Mucosa of gallbladder (tissue), 1 donor: ENCODE data around the gene TRRAP. TPM values are rescaled to one million over a fixed set of nuclear protein-coding genes. Genes with fewer than 3 reads are reported as not detected.
A peak's percentile ranks its signal among the peaks of the same experiment; 100 is the strongest.
"Not testable (repeated sequence)": the region's sequence is repeated elsewhere in the genome, so short reads cannot be mapped to it uniquely, and the experiment has no call there.

Source experiments
- DNase-seq: peaks from one replicate; pipeline ENCODE4 v3.0.0-alpha.2; 2020; ENCODE audit warnings: low spot score
- total RNA-seq: library from RNA; stranded (reverse); gene quantifications from one replicate; pipeline ENCODE4 v1.2.1, GENCODE V29; 2021
- donor health status: DM: no; HTN: no; CAD: no.

Gene TRRAP
- total RNA-seq, 1 donor from 2014 or later = 41.1 TPM

DNA sequence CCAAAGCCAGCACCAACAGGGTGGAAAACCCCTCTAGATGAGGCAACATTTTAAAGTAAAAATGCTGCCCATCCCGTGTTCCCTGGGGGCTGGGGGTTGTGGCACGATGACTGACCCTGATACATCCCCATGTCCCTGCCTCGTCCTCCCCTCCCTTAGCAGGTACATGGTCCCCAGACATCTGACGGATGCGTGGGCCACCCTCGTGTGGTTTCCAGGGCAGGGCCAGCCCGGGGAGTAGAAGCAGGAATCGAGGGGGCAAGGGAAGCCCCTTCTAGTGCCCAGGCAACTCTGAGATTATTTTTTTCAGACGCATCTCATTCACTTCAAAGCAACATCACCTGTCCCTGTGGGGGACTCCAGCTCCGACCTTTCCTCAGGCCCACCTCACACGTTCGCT is 12.0 kb upstream of the TRRAP start:
- DNase-seq = no peak

DNA sequence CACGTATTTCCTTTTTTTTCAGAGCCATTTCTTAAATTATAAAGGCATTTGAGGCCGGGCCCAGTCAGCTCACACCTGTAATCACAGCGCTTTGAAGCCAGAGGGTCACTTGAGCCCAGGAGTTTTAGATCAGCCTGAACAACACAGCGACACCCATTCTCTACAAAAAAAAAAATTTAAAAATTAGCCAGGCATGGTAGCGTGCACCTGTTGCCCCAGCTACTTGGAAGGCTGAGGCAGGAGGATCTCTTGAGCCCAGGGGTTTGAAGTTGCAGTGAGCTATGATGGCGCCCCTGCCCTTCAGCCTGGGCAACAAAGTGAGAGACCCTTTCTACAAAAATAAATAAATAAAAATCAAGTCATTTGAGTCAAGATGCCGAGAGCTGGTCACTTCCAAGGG is 11.6 kb upstream of the TRRAP start:
- no peak for DNase-seq

DNA sequence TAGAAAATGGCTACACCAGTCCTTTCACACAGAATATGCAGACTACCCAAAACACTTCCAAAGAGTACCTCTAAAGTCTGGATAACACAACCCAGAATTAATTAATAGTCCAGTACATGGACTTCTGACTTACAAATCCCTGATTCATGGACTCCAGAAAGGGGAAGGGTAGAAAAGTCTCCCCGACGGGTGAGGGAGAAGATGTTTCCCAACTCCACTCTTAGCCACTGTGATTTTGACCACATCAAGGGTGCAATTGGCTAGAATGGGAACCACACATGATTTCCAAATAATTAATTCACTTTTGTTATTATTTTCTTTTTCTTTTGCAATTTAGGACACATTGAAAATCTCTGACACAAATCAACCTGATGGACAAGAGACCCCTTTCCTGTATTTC is 9.9 kb upstream of the TRRAP start:
- no peak for DNase-seq

DNA sequence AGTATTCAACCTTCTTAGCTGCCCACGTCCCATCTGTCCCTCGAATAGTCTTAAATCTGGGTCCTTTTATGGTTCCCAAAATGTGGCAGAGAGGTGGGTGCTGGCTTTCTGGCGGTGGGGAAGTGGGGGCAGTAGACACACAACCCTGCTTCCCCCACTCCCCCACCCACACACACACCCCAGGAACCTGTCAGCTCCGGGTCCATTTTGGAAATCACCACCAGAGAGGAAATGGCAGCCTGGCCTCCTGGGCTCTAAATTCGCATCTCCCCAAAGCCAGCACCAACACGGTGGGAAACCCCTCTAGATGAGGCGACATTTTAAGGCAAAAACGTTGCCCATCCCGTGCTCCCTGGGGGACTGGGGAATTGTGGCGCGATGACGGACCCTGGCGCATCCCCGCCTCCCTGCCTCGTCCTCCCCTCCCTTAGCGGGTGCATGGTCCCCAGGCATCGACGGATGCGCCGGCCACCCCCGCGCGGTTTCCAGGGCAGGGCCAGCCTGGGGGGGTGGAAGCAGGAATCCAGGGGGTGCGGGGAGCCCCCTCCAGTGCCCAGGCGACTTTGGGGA is 9.2 kb upstream of the TRRAP start:
- no peak for DNase-seq

DNA sequence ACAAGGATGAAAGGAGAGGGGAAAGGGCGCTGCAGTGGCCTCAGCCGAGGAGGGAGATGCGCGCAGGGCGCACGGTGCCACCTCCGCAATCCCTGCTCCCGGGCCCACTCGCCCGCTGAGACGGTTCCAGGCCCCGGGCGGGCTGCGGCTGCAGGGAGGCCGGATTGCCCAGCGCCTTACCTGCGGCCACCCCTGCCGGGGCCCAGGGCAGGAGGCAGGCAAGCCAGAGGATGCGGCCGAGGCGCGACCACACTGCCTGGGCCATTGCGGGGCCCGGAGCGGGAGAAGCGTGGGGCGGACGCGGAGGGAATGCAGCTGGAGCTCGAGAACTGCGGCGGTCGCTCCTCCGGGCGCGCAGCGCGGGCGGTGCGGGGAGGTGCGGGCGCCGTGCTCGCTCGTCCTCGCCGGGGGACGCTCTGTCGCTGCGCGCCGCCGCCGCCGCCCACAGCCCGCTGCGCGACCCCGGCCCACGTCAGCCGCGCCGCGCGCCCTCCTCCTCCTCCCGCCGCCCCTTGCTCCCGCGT is 8.7 kb upstream of the TRRAP start, which contains the start of gene TMEM130:
Gene TMEM130 (minus strand): TSS at position 418 of the 524 bp plus-strand sequence. CDS start 153 bp downstream, at position 265.
- DNase-seq = no peak

DNA sequence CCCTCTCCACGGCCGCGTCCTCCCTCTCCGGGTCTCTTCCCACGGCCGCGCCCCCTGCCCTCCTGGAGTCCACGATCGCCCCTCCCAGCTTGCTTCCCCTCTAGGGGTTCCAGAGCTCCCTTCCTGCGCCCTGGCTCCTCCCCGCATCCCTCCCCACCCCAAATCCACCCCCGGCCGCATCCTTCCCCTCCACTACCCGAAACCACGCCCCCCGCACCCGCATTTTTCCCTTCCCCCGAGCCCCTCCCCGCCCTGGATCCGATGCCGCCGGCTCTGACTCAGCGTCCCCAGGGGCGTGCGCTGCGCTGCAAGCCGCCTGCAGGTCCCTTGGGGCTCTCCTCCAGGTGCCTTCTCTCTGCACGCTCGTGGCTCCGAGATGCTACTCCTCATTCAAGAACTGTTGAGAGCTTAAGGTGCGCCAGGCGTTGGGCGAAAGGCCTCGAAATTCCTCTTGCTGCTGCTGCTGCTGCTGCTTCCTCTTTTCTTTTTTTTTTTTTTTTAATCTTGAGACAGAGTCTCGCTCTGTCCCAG is 8.1 kb upstream of the TRRAP start:
- no peak for DNase-seq

DNA sequence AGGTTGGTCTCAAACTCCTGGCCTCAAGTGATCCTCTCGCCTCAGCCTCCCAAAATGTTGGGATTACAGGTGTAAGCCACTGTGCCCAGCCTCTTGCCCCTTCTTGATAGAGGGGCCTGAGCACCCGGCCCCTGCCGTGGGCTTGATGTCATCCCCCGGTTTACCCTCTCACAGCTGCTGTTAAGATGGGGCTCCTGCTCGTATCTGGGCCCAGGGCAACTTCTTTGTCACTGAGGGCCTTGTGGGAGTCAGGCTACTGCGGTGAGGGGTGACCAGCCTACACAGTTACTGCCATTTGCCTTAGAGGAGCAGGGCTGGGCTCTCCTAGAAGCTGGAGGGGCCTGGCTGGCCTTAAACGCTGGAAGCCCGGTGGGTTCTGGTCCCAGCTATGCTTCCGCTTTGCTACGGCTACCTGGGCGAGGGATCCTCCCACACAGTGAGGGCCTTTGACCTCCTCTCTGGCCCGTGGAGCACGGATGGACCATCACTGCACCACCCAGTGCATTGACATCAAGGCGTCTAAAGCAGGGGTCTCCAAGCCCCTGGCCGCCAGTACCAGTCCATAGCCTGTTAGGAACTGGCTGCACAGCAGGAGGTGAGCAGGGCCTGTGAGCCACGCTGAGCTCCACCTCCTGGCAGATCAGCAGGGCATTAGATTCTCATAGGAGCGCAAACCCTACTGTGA is 7.4 kb upstream of the TRRAP start:
- DNase-seq = no peak

DNA sequence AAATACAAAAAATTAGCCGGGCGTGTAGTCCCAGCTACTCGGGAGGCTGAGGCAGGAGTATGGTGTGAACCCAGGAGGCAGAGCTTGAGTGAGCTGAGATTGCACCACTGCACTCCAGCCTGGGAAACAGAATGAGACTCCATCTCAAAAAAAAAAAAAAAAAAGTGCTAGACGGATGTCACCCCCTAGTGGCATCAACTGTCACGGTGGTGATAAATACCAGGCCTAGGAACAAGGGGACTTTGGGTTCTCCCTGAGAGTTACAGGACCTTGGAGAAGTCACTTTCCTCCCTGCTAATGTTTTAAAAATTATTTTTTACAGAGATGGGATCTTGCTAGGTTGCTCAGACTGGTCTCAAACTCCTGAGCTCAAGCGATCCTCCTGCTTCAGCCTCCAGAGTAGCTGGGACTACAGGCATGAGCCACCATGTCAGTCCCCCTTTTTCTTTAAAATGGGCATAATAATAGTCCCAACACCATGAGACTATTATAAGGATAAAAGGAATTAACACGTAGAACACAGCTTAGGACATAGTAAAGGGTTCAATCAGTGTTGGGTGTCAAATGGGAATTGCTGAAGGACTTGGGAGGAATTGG is 5.9 kb upstream of the TRRAP start:
- DNase-seq = no peak

DNA sequence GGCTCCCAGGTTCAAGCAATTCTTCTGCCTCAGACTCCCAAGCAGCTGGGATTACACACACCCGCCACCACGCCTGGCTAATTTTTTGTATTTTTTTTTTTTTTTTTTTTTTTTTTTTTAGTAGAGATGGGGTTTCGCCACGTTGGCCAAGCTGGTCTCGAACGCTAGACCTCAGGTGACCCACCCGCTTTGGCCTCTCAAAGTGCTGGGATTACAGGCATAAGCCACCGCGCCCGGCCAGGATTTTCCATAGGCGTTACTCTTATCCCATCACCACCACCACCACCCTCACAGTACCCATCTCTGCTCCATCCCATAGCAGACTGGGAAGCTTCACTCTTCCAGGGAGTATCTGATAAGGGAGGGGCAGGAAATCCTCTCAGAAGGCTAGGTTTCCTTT is 4.7 kb upstream of the TRRAP start:
- not testable (repeated sequence) for DNase-seq

DNA sequence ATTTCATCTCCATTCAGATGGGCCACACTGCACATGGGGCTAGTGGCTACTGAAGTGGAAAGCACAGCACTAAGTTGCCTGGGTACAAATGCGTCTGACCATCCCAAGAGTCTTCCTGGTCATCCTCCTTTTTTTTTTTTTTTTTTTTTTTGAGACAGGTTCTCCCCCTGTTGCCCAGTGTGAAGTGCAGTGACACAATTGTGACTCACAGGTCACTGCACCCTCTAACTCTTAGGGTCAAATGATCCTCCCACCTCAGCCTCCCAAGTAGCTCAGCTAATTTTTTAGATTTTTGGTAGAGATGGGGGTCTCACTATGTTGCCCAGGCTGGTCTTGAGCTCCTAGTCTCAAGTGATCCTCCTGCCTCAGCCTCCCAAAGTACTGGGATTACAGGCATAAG is 3.4 kb upstream of the TRRAP start:
- DNase-seq = no peak

DNA sequence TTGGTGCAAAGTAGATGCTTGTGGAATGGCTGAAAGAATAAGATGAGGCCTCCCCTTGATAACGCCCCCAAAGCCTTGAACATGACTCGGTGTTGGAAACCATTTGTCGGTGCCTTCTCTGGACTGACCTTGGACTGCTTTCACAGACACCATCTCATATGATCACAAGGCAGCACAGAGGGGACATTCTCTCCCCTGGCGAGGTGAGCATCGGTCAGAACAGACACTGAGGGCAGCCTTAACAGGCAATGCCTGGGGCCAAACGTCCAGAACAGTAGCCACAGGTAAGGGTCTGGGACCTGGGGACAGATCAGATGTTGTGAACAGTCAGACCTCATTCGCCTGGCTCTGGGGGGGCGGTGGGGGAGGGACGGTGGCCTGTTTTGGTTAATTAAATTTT is 2.8 kb upstream of the TRRAP start:
- DNase-seq = no peak

DNA sequence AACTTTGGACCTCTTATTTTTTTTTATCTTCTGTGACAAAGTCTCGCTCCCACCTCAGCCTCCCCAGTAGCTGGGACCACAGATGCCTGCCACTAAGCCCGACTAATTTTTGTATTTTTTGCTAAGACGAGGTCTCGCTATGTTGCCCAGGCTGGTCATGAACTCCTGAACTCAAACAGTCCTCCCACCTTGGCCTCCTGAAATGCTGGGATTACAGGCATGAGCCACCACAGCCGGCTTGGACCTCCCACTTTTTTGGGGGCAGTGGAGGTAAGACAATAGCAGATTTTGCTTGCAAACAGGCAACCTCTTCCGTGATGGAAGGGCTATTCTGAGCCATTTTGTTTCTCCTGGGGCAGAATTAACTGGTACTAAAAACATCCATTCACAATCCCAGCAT is 1.2 kb upstream of the TRRAP start:
- no peak for DNase-seq

DNA sequence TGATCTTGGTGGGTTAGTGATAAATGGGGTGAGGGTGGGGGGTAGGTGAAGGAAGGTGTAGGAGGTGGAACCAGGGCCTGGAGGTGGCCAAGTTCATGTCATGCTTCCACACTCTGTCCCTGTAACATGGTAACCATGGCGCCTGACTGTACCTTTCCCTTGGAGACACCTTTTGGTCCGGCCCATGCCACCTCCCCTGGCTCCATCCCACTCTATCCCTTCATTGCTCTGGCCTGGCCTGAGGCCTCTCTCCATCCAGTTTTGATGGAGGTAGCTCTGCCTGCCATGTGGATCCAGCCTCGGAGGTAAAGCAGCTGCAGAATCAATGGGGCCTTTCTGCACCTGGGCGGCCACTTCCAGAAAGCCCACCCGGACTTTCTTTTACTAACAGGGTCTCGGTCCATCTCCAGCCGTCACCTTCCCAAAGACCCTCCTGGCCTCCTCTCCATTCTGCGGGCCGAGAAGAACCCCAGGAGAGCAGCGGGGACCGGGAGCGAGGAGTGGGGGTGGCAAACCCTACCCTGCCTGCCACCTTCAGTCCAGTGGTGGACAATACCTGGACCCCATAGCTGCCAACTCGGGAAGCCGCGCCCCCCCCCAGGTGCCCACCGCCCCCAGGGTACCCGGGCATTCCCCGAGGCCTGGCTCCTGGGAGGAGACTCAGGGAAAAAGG is 504 bp upstream of the TRRAP start:
- no peak for DNase-seq

DNA sequence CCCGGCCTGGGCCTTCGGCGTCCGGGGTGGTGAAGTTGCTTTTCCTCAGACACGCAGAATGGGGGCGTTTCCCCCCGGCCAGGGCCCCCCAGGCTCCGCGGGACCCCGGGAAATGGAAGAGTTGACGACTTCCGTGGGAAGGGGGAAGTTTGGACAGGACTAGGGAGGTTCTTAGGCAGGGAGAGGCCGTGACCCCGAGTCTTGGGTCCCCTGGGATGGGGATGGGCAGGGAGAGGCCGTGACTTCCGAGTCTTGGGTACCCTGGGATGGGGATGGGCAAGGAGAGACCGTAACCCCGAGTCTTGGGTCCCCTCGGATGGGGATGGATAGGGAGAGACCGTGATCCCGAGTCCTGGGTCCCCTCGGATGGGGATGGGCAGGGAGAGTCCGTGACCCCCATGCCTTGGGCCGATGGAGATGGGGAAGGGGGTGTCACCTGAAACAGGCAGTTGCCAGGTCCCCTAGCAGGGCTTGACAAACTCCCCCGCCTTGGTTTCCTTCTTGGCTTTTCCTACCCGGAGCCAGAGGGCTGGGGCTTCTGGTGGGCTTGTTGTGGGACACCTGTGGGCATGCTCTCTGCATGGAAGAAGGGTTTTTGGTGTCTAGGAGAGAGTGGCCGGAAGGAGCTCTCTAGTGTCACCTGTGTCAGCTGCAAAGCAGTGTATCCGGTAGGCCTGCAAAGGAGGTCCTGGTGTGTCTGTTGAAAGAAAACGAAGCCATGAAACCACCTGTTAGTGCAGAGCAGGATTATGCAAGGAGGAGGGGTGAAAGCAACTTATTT is 1.1 kb downstream of the TRRAP start:
- DNase-seq = peak; percentile 20

DNA sequence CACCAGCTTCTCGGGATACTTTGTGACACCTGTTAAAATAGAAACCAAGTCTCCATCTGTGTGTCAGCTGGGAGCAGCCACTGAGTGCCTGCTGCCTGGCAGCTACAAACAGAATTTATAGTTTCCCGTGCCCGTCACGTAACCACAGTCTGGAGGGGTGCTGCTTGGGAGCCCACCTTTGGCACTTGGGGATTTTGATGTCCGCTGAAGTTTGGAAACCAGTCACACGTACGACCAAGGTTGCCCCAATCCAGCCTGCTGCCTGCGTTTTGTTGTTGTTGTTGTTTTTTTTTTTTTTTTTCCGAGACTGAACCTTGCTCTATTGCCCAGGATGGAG is 1.6 kb downstream of the TRRAP start:
- DNase-seq = no peak

DNA sequence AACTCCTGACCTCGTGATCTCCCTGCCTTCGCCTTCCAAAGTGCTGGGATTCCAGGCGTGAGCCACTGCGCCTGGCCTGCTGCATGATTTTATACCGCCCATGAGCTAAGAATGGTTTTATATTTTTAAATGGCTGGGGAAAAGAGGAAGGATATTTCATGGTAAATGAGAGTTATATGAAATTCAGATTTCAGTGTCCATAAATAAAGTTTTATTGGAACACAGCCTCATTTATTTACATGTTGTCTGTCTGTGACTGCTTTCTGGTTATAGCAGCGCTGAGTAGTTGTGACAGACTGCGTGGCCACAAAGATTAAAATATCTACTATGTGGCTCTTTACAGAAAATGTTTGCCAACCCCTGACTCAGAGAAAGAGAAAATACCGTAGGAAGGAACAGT is 2.2 kb downstream of the TRRAP start:
- DNase-seq = no peak

DNA sequence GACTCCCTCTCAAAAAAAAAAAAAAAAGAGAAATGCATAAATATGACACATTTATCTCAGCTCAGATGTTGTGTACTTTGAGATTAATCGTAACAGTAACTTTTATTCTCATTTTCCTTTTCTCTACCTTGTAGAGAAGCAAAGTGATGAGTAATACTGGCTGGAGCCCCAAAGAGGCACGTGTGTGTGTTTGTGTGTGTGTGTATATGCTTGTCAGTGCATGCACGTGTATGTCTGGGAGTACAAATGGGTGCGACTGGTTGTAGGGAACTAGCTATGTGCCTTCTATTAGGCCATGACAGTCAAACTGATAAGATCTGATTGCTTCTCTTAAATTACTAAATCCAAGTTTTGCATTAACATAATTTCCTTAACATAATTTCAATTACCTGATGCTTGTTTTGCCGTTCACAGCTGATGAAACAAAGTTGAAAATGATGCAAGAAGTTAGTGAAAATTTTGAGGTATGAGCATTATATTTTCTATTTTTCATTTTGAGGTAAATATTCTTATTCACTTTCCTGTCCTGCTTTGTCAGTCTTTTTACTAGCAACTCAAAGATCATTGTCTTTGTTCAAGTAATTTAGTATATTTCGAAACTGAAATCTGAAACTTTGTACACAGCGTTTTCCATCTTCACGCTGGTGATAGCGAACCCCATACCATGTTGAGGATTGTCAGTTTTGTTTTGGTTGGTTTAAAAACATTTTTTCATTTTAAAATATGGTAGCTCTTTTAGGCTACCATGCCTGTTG is 3.4 kb downstream of the TRRAP start:
- no peak for DNase-seq

DNA sequence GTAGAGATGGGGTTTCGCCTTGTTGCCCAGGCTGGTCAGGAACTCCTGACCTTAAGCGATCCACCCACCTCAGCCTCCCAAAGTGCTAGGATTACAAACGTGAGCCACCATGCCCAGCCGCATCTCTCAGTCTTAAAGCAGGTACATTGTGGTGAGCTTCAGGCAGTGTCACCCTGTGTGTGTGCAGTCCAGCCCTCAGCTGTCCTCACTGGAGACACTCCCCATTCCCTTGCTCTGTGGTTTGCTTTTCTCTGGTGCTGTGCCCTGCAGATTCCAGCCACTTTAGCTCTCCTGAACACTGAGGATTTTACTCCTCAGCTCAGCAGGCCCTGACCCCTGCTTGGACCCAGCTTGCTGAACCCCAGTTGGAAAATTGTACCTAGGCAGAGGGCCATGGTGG is 6.1 kb downstream of the TRRAP start:
- DNase-seq = no peak

DNA sequence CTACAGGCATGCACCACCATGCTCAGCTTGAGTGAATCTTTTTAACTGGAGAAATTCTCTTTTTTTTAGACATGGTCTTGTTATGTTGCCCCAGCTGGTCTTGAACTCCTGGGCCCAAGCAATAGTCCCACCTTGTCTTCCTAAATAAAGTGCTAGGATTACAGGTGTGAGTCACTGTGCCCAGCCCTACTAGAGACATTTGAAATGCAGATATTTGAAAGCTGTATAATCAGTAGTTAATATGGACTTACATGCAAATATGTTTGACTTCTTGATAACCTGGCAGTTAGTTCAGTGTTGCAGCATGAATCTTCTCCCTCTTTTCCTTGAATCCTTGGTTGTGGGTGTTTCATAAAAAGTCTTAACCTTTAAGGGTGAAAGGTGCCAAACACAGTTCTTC is 8.7 kb downstream of the TRRAP start:
- no peak for DNase-seq

DNA sequence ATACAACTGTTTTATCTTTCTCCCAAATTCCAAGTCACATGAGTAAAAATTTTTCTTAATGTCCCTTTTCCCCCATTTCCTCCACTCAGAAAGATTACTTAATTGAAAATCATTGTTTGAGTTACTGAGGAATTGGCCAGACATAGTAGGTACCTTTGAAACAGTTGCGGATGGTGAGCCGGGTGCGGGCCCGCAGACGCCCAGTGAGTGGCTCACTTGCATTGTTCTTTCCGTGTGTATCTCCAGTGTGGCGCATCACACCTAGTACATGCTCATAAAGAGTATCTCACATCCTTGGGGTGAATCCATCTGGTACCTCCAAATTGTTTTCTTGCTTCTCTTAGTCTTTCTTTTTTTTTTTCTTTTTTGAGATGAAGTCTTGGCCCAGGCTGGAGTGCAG is 14.3 kb downstream of the TRRAP start:
- DNase-seq = no peak

DNA sequence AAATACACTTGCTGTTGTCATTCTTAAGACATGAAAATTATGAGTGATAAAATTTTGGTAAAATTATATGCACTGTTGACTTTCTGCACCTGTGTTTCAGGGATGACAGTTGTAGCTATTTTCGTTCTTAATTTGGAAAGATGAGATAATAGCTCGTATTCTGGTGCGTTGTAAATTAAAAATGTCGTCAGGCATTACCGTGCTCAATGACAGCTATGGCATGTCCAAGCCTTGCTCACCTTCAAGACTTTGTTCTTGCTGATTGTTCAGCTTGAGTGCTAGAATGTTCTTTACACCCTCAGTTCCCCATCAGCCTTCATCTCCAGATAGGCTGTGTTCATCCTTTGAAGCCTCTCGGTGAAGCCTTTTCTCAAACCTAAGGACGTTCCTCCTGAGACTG is 21.5 kb downstream of the TRRAP start:
- no peak for DNase-seq
